Measurements from ENCODE around the gene LYRM7. TPM values are rescaled to one million over a fixed set of nuclear protein-coding genes. Genes with fewer than 3 reads are reported as not detected.

LYRM7 gene
- total RNA-seq, 1 experiment from 2014 or later = 12.1 TPM

GRCh38 chr5:131230406-131230805 is 59.7 kb downstream of the LYRM7 start:
- DNase-seq (ENCODE audit: low read depth, low spot score) (no peak), ATAC-seq (peak; percentile 65)
- Histone ChIP-seq H3K9me3 (ENCODE audit: control insufficient read depth, insufficient read depth, low read depth, low read length) (no peaks in the 10 kb centered on the region), H3K4me1 (ENCODE audit: control insufficient read depth, insufficient read depth, low read length) (no peaks in the 10 kb centered on the region), H3K27ac (ENCODE audit: low read length) (no peak overlapping the region), H3K36me3 (ENCODE audit: control insufficient read depth, insufficient read depth, low read length) (no peaks in the 10 kb centered on the region), H3K4me3 (ENCODE audit: low read depth in 2 of 2, low read length in 2 of 2) (peak overlapping the region in 1 of 2 experiments; percentile 12; a peak in 1 of 4 replicates), H3K27me3 (ENCODE audit: control insufficient read depth, insufficient read depth, low read length) (no peaks in the 10 kb centered on the region)
- BruUV-seq (replicated peaks) = no TSS peak
- TF ChIP-seq SIN3A (IDR thresholded peaks at IDR 0.05; ENCODE audit: borderline replicate concordance, insufficient read depth, low read depth, low read length) = no peak
- TF ChIP-seq REST (IDR thresholded peaks at IDR 0.05; ENCODE audit: insufficient read depth in 1 of 2, low read depth in 2 of 2, low read length in 1 of 2) = no peak
- TF ChIP-seq POLR2AphosphoS5 (IDR thresholded peaks at IDR 0.05; ENCODE audit: low read depth, low read length) = no peak
- no peak for TF ChIP-seq TCF7L2 (IDR thresholded peaks at IDR 0.05; ENCODE audit: low read depth, low read length)
- no peak for TF ChIP-seq CTCF (IDR thresholded peaks at IDR 0.05)
- in situ Hi-C loops (cut with HindIII; ENCODE audit: low pct_unique_long_range_greater_than_20kb, low sequenced_read_pairs) = no loop called here
- ChIA-PET POLR2A (no interaction called here), CTCF (no interaction called here)
- intact Hi-C loops (cut with micrococcal nuclease; ENCODE audit: unreplicated experiment) = no loop called here

- H3K27me3 ChIP-seq (ENCODE audit: control insufficient read depth, insufficient read depth, low read length) = no peaks in the 10 kb centered on the region
- ATAC-seq (no peak), DNase-seq (ENCODE audit: low read depth, low spot score) (no peak)
- BruUV-seq (replicated peaks) = no TSS peak
- H3K36me3 ChIP-seq (ENCODE audit: control insufficient read depth, insufficient read depth, low read length) = no peaks in the 10 kb centered on the region
- TF ChIP-seq SIN3A (IDR thresholded peaks at IDR 0.05; ENCODE audit: borderline replicate concordance, insufficient read depth, low read depth, low read length) = no peak
- TF ChIP-seq POLR2AphosphoS5 (IDR thresholded peaks at IDR 0.05; ENCODE audit: low read depth, low read length) = no peak
- no peak for TF ChIP-seq TCF7L2 (IDR thresholded peaks at IDR 0.05; ENCODE audit: low read depth, low read length)
- TF ChIP-seq CTCF (IDR thresholded peaks at IDR 0.05) = no peak
- TF ChIP-seq REST (IDR thresholded peaks at IDR 0.05; ENCODE audit: insufficient read depth in 1 of 2, low read depth in 2 of 2, low read length in 1 of 2) = no peak
- no peaks in the 10 kb centered on the region for H3K9me3 ChIP-seq (ENCODE audit: control insufficient read depth, insufficient read depth, low read depth, low read length)
- no peak overlapping the region for H3K27ac ChIP-seq (ENCODE audit: low read length)
- H3K4me1 ChIP-seq (ENCODE audit: control insufficient read depth, insufficient read depth, low read length) = 0 out of 2 replicates have a peak, but pooled peaks cover 4% of the 10 kb centered on the region
- intact Hi-C loops (cut with micrococcal nuclease; ENCODE audit: unreplicated experiment) = no loop called here
- in situ Hi-C loops (cut with HindIII; ENCODE audit: low pct_unique_long_range_greater_than_20kb, low sequenced_read_pairs) = no loop called here
- CTCF ChIA-PET = no interaction called here
- no peak overlapping the region for H3K4me3 ChIP-seq (ENCODE audit: low read depth in 2 of 2, low read length in 2 of 2)
- POLR2A ChIA-PET = no interaction called here
These were observed 68.9 kb downstream of the LYRM7 start for GRCh38 chr5:131239686-131240085.

Data from Panc1 (cell line).